Activated T-cell treated with anti-CD3 and anti-CD28 coated beads for 1 hour (primary cell): ENCODE data around the gene EYA4.

Experiments used
- DNase-seq: peaks from one replicate; pipeline ENCODE4 v3.0.0-alpha.2; 2020; ENCODE audit warnings: low read depth

Gene EYA4

DNA sequence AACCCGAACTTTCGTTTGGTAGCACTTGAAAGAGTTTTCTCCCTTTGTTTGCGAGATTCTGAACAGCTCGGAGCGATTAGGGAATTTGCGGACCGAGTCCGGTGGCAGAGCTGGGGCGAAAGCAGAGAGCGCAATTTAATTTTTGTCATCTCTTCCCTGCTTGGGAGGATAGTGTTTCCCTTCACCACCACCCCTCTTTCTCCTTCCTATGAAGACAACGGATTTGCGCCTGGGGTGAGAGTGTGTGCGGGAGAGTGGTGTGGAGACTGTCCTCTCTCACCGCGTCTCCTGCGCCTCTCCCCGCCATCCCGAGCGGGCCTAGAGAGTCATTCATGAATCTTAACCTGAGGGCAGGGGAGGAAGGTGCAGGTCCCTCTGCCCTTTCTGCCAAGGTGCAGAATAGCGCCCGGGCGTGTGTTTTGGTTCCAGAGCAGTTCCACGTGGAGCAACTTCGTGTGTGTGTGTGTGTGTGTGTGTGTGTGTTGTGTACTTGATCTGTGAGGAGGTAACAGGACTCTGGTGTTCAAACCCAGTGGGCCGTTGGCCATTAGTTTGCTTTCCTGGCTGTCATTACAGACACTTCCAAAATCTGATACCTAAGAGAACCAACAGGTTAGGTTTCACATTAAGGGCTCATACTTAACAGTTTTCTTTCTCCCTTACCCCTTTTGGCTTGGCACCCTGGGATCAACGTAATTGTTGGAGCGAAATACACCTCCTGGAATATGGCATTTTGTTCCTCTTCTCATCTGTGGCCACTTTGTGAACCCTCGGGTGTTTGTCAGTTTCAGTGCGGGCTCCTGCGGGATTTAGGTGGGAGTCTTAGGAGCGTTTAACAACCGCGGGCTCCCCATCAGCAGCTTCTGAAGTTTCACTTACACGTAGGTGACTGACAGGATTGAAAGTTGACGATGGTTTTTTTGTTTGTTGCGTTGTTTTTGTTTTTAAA, 1.8 kb downstream of the EYA4 start:
- DNase-seq = no peak

DNA sequence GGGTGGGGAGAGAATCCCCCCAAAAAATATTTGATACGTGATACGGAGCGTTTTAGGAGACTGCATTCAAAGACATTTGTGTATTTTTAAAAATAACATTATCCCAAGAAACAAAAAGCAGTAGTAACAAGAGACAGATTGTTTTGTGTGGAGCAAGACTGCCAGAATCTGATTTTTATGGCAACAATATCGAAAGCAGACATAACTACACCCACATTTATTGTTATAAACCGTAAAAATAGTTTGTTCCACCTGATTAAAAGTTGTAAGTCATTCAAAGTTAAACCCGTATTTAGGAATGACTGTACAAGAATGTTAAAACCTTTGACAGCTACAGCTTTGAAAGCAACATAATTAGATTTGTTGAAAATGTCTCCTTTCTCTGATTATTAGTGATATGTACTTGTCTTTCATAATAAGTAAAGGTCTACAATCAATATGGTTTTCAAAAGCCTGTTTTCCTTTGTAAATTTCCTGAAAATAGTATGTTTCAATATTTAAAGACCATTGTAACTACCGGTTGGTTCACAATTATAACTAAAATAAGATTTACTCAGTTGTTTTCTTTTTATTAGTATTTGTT, 2.7 kb downstream of the EYA4 start:
- no peak for DNase-seq

DNA sequence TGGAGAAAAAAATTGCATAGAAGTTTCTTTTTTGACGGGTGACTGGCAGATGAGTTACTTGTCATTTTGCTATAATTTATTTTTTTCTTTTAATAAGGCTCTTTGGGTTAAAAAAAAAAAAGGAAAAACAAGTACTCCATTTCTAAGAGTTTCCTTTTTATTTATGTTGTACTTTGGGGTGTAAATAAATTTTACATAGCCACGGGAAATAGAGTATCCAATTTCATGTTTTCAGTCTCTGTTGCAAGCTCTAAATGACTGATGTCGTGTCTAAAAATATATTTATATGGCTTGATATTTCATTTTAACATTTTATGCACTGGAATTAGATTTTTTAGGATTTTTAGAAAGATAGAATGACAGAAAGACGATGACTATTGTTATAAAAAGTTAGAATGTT, 3.4 kb downstream of the EYA4 start:
- no peak for DNase-seq

- DNase-seq = no peak
Measured at GRCh38 chr6:133245007-133245406, 3.9 kb downstream of the EYA4 start.

DNA sequence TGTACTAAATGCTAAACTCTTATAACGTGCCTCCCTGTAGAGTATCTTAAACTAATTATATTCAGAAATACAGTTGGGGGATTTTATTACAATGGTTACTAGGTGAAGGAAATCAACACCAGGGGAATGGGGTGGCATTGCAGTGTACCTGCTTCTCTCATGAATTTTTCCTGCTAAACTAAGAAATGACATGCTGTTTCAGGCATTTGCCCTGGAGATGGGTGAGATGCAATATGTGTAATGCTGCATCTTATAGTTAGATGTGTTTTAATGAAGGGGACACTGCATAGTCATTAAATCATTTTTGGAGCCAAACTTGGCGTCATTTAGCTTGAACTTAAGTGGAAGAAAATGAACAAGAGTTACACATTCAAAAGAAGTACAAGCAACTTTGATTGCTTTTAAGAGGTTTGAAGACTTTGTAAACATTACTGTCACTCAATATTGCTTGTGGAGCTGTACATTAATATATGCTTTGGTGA, 4.3 kb downstream of the EYA4 start:
- DNase-seq = no peak

- no peak for DNase-seq
Measured at GRCh38 chr6:133247581-133247980, 6.4 kb downstream of the EYA4 start.

GRCh38 chr6:133248241-133249001, 7.3 kb downstream of the EYA4 start:
- DNase-seq = no peak

DNA sequence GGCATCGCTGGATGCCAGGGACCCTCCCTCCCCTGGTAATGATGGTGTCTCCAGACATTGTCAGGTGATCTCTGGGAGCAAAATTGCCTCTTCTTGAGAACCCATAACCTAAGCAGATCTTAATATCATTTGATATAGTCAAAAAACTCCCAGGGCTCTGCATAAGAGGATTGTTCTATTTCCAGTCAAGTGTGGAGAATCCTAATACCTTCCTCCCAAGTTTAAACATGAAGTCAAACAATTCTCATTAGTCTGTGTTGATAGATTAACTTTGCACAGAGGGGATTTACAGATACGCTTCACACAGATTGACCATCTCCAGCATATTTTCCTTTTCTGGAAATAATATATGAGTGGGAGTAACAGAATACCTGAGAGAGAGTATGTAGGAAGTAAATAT, 10.5 kb downstream of the EYA4 start:
- no peak for DNase-seq

DNA sequence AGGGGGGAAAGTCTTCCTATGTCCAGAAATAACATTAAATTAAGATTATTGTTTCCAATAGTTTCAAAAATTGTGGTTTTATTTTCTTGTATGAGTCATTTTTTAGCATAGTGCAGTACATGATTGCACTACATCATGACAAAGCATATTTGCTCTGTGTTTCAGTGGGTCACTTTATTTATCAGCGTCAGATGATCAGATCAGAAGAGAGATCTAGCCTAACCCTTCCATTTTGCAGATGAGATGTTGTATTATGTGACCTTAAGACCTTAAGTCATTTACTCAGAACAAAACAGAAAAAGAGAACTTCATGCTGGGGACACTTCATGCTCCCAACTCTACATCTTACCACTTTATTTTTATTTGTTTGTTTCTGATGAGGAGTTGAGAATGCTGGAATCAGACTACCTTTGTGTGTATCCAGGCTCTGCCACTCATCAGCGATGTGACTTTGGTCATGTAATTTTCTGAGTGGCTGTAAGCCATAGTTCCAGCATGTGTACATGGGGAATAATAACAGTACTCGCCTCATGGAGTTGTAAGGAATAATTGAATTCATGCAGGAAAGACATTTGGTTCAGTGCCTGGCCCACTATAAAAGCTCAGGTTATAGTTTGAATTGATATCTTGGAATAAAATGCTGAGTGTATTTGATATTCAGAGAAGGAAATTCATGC, 13.5 kb downstream of the EYA4 start:
- DNase-seq = no peak

GRCh38 chr6:133257545-133258105, 16.5 kb downstream of the EYA4 start:
- DNase-seq = no peak

DNA sequence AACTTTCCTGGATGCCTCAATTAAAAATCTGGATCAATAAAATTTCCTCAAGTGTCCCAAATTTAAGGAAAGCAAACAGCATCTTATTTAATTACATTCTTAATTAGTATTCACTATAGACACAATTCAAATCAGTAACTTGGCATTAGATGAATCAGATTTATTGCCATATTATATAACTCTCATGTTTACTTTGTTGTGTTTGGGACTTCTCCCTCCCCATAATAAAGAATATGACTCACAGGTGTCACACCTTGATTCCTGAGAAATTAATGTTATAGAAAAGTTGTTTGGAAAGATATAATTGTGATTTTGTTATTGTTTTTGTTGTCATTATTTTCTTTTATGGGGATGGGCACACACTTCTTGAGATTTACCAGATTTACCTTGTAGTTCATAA, 18.4 kb downstream of the EYA4 start:
- no peak for DNase-seq

DNA sequence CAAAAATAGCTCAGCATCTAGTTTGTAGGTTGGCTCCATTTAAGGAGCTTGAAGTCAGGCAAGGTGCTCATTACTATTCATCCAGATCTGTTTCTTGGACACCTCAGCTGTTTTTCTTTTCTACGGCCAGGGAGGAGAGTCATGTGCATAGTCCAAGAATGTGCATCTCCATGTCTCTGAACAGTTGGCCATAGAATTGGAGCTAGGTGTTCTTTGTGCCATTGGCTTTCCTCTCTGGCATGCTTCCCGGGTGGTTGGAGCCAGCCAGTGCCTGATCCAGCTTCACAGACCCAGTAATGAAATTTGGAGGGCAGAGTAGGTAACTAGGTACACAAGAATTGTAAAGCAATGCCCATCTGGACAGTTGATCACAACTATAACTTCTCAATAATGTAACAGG, 21.6 kb downstream of the EYA4 start:
- no peak for DNase-seq

GRCh38 chr6:133265066-133265465, 23.9 kb downstream of the EYA4 start:
- DNase-seq = no peak

GRCh38 chr6:133266186-133266585, 25.0 kb downstream of the EYA4 start:
- DNase-seq = no peak

DNA sequence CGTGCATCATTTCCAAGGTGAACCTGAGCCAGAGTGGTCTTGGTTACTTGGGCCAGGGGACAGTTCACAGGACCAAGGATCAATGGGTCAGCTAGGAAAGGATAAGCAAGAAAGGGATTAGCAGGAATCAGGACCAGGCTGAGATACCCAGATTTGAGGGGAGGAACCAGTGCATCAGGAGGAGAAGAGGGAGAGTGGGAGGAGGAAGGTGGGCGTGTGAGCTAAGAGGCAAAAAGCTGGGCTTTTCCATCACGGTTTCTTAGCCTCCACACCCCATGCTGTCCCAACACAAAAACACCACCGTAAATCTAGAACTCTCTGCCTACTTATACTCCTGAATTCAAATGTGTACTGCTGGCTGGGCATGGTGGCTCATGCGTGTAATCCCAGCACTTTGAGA, 27.5 kb downstream of the EYA4 start:
- no peak for DNase-seq

DNA sequence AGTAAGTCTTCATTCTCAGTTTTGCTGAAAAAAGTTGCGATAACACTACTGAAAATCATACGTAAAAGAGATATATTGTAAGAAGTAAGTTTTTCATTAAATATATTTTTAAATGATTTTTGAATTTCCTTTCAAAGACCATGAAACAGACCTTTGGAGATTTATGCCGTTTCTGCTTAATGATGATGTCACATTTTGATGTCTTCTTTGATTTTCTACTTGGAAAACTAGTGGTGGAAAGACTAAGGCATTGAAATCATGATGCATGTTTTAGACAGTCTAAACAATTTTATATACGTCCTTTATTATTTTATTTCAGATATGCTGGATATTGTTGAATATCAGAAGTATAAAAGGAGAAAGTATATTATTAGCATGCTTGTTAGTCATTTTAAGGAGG, 33.7 kb downstream of the EYA4 start:
- DNase-seq = no peak

GRCh38 chr6:133275213-133275612, 34.1 kb downstream of the EYA4 start:
- no peak for DNase-seq

- DNase-seq = no peak
Measured at GRCh38 chr6:133277228-133277899, 36.2 kb downstream of the EYA4 start.

GRCh38 chr6:133277900-133278545, 36.9 kb downstream of the EYA4 start:
- DNase-seq = no peak

DNA sequence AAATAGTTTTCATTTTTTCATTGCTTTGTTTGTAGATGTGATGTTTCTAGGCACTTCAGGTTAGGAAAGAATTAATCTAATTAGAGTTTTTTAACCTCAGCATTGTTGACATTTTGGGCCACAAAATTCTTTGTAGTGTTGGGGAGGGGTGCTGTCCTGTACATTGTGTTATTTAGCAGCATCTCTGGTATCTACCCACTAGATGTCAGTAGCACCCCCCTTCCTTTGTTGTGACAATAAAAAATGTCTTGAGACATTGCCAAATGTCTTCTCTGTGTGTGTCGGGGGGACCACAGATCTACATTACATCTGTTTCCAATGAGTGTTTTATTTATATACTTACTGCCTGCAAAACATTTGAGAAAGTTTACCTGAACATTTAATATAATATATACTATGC, 45.6 kb downstream of the EYA4 start:
- DNase-seq = no peak

DNA sequence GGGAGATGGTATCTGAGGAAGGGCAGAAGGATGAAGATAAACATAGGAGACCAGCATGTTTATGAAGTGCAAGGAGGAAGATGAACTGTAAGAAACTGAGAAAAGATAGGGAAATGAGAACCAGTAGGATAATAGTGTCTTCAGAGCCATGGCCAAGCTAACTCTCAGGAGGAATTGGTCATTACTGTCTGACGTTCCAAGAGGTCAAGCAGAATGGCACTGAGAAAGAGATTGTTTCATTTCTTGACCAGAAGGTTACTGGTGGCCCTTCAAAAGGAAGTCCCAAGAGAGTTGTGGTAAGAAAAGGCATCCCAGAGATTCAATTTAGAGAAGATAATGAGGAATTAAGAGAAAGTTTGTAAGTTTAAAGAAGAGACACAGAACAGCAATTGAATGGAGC, 47.5 kb downstream of the EYA4 start:
- DNase-seq = no peak
